GM23338 (cell line): ENCODE results near the gene SLC41A3. TPM values are rescaled to one million over a fixed set of nuclear protein-coding genes. Genes with fewer than 3 reads are reported as not detected.

ENCODE experiments used
- ATAC-seq: fragments of 200-7000 bp; cut with Tn5 transposase; 3 replicates; pipeline ENCODE4 v1.9.1; 2020
- DNase-seq: peaks from one replicate; pipeline ENCODE4 v3.0.0-alpha.2; 2015; ENCODE audit warnings: low spot score
- H2AFZ ChIP-seq: fragments of 200-600 bp; sonication (generic); 2 replicates; pipeline ENCODE4 v1.8.0; 2016; ENCODE audit warnings: antibody characterized with exemption, mild to moderate bottlenecking, moderate library complexity
- H3F3A ChIP-seq: fragments of 200-600 bp; sonication (generic); replicated peaks from 2 replicates; pipeline ENCODE4 v1.8.0; 2017; ENCODE audit warnings: antibody characterized with exemption, mixed run types, low read depth
- H3K27ac ChIP-seq: fragments of 200-600 bp; sonication (generic); 2 replicates; pipeline ENCODE4 v1.6.1; 2016; ENCODE audit warnings: low read depth
- H3K27me3 ChIP-seq: fragments of 200-600 bp; sonication (generic); 2 replicates; pipeline ENCODE4 v1.8.0; 2016; ENCODE audit warnings: mild to moderate bottlenecking, mixed run types, moderate library complexity; ENCODE audit not compliant: insufficient read depth
- H3K36me3 ChIP-seq: fragments of 200-600 bp; sonication (generic); 2 replicates; pipeline ENCODE4 v1.8.0; 2016; ENCODE audit warnings: mild to moderate bottlenecking; ENCODE audit not compliant: insufficient read depth
- H3K4me1 ChIP-seq: fragments of 200-600 bp; sonication (generic); 2 replicates; pipeline ENCODE4 v1.8.0; 2016; ENCODE audit warnings: mild to moderate bottlenecking, moderate library complexity; ENCODE audit not compliant: insufficient read depth
- H3K4me2 ChIP-seq: fragments of 200-600 bp; sonication (generic); 2 replicates; pipeline ENCODE4 v1.7.1; 2017; ENCODE audit warnings: mixed run types
- H3K4me3 ChIP-seq: fragments of 200-600 bp; sonication (generic); 2 replicates; pipeline ENCODE4 v1.6.1; 2016; ENCODE audit warnings: mixed run types
- H3K79me2 ChIP-seq: fragments of 200-600 bp; sonication (generic); replicated peaks from 2 replicates; pipeline ENCODE4 v1.8.0; 2017; ENCODE audit warnings: mild to moderate bottlenecking; ENCODE audit not compliant: insufficient read depth
- H3K9me2 ChIP-seq: fragments of 200-600 bp; sonication (generic); 2 replicates; pipeline ENCODE4 v1.8.0; 2017; ENCODE audit not compliant: insufficient read depth
- H4K20me1 ChIP-seq: fragments of 200-600 bp; sonication (generic); replicated peaks from 2 replicates; pipeline ENCODE4 v1.8.0; 2017; ENCODE audit warnings: mild to moderate bottlenecking; ENCODE audit not compliant: insufficient read depth
- H3K27ac Mint-ChIP-seq: 2 replicates; pipeline ENCODE4 v1.8.0; 2020; ENCODE audit warnings: inconsistent platforms, mild to moderate bottlenecking, moderate library complexity, mixed read lengths
- H3K27me3 Mint-ChIP-seq: 3 replicates; pipeline ENCODE4 v1.8.0; 2022; ENCODE audit warnings: low read depth, mild to moderate bottlenecking, moderate library complexity, mixed read lengths, inconsistent platforms; ENCODE audit not compliant: insufficient read depth, poor library complexity
- H3K36me3 Mint-ChIP-seq: 3 replicates; pipeline ENCODE4 v1.8.0; 2021; ENCODE audit warnings: low read depth, mild to moderate bottlenecking, inconsistent platforms, moderate library complexity, mixed read lengths
- H3K4me1 Mint-ChIP-seq: 3 replicates; pipeline ENCODE4 v1.8.0; 2020; ENCODE audit warnings: mild to moderate bottlenecking, inconsistent platforms, mixed read lengths
- H3K4me3 Mint-ChIP-seq: 3 replicates; pipeline ENCODE4 v1.8.0; 2021; ENCODE audit warnings: moderate library complexity, mild to moderate bottlenecking, inconsistent platforms, mixed read lengths
- H3K9me3 Mint-ChIP-seq: 3 replicates; pipeline ENCODE4 v1.8.0; 2020; ENCODE audit warnings: moderate library complexity, mild to moderate bottlenecking, inconsistent platforms, mixed read lengths
- CTCF ChIP-seq, 2 experiments: fragments of 200-600 bp in 1 of 2; sonication (generic) in 1 of 2; conservative IDR thresholded peaks; 2 replicates each; pipeline versions ENCODE4 v1.5.1 to v1.6.1; 2016 to 2017; ENCODE audit warnings: antibody characterized with exemption in 2 of 2, low read depth in 2 of 2, mild to moderate bottlenecking in 2 of 2, moderate library complexity in 1 of 2
- ETS1 ChIP-seq: IDR thresholded peaks from 2 replicates; pipeline ENCODE4 v1.6.1; 2016; ENCODE audit warnings: antibody characterized with exemption
- EZH2phosphoT487 ChIP-seq: fragments of 200-600 bp; sonication (generic); IDR thresholded peaks from one replicate; pipeline ENCODE4 v1.8.1; 2018; ENCODE audit warnings: antibody characterized with exemption; ENCODE audit not compliant: unreplicated experiment
- JUNB ChIP-seq: IDR thresholded peaks from one replicate; pipeline ENCODE4 v1.6.1; 2016; ENCODE audit warnings: antibody characterized with exemption; ENCODE audit not compliant: unreplicated experiment
- NANOG ChIP-seq: IDR thresholded peaks from 2 replicates; pipeline ENCODE4 v1.6.1; 2016; ENCODE audit warnings: antibody characterized with exemption, borderline replicate concordance
- POLR2AphosphoS5 ChIP-seq: IDR thresholded peaks from 2 replicates; pipeline ENCODE4 v1.6.1; 2016; ENCODE audit warnings: antibody characterized with exemption, low read depth
- REST ChIP-seq: IDR thresholded peaks from one replicate; pipeline ENCODE4 v1.6.1; 2018; ENCODE audit warnings: antibody characterized with exemption; ENCODE audit not compliant: unreplicated experiment
- STAT1 ChIP-seq: IDR thresholded peaks from one replicate; pipeline ENCODE4 v1.6.1; 2016; ENCODE audit warnings: antibody characterized with exemption; ENCODE audit not compliant: unreplicated experiment
- polyA plus RNA-seq: library from polyadenylated mRNA; unstranded; fragments of >200 nt; fragmentation: Nextera tagmentation; extraction: Ambion mirVana; gene quantifications from 2 replicates; pipeline ENCODE4 v1.2.1, GENCODE V29; 2016
- total RNA-seq: library from RNA; depleted of rRNA; stranded (reverse); fragments of >200 nt; shearing (Covaris generic); gene quantifications from 2 replicates; pipeline ENCODE4 v1.2.3, GENCODE V29; 2014
- TF ChIP-seq, protein P1 (sequence below): fragments of 250-450 bp; sonication (Bioruptor Pico); IDR thresholded peaks from 2 replicates; pipeline ENCODE4 v1.5.0; 2020; ENCODE audit warnings: mild to moderate bottlenecking, moderate library complexity

SLC41A3 gene
- total and polyA plus RNA-seq, 2 experiments from 2014 or later, result 12.1 to 29.8 TPM

DNA sequence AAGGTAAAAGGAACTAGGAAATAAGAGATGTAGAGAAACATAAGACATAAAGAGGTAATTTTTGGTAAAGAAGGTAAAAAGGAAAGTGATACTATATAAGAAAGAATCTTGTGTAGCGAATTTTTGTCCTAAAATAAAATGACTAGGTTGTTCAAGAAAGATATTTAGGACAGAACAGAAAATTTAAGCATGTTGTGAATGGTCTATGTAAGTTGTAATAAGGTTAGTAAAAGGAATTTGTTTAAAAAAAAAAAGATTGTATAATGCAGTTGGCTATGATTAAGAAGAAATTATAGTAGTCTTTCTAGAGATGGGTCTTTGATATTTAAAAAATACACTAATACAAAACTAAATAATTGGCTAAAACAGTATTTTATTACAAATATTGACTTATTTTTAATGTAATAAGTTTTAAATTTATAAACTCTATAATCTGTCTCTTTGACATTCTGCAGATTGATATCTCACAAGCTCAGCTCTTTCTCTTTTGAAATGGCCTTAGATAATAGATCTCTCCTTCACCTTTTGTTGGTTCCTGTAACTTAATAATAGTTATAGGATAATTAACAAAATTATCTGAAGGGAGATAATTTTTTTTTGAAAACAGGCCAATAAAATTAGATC, 3.7 kb upstream of the SLC41A3 start:
- no peak overlapping the region for H3K27ac Mint-ChIP-seq
- ATAC-seq, result no peak

GRCh38 chr3:126085841-126086240, 1.9 kb upstream of the SLC41A3 start:
- no peak overlapping the region for H3K27ac Mint-ChIP-seq
- peaks cover 56% of the 10 kb centered on the region for H3K9me3 Mint-ChIP-seq
- H3K36me3 ChIP-seq, result 0 out of 2 replicates have a peak, but pooled peaks cover 9% of the 10 kb centered on the region
- H3K4me2 ChIP-seq, result no peak overlapping the region
- 0 out of 2 replicates have a peak, but pooled peaks cover 5% of the 10 kb centered on the region for H3K4me1 ChIP-seq
- no peaks in the 10 kb centered on the region for H3K9me2 ChIP-seq
- ATAC-seq (no peak), DNase-seq (no peak)
- H3K36me3 Mint-ChIP-seq, result peaks cover 28% of the 10 kb centered on the region
- H3K27me3 Mint-ChIP-seq, result no peaks in the 10 kb centered on the region
- no peaks in the 10 kb centered on the region for H4K20me1 ChIP-seq
- H2AFZ ChIP-seq, result no peak overlapping the region
- H3K27ac ChIP-seq, result no peak overlapping the region
- no peaks in the 10 kb centered on the region for H3K27me3 ChIP-seq
- H3F3A ChIP-seq, result no peaks in the 10 kb centered on the region
- H3K4me1 Mint-ChIP-seq, result peaks cover 5% of the 10 kb centered on the region
- H3K4me3 Mint-ChIP-seq, result no peak overlapping the region
- no peak overlapping the region for H3K4me3 ChIP-seq
- H3K79me2 ChIP-seq, result no peaks in the 10 kb centered on the region
- TF ChIP-seq STAT1, result no peak
- TF ChIP-seq ETS1, result no peak
- TF ChIP-seq JUNB, result no peak
- no peak for TF ChIP-seq NANOG
- no peak for TF ChIP-seq CTCF (conservative IDR thresholded peaks at IDR 0.05; ENCODE audit: low read depth in 2 of 2)
- TF ChIP-seq, protein P1, sequence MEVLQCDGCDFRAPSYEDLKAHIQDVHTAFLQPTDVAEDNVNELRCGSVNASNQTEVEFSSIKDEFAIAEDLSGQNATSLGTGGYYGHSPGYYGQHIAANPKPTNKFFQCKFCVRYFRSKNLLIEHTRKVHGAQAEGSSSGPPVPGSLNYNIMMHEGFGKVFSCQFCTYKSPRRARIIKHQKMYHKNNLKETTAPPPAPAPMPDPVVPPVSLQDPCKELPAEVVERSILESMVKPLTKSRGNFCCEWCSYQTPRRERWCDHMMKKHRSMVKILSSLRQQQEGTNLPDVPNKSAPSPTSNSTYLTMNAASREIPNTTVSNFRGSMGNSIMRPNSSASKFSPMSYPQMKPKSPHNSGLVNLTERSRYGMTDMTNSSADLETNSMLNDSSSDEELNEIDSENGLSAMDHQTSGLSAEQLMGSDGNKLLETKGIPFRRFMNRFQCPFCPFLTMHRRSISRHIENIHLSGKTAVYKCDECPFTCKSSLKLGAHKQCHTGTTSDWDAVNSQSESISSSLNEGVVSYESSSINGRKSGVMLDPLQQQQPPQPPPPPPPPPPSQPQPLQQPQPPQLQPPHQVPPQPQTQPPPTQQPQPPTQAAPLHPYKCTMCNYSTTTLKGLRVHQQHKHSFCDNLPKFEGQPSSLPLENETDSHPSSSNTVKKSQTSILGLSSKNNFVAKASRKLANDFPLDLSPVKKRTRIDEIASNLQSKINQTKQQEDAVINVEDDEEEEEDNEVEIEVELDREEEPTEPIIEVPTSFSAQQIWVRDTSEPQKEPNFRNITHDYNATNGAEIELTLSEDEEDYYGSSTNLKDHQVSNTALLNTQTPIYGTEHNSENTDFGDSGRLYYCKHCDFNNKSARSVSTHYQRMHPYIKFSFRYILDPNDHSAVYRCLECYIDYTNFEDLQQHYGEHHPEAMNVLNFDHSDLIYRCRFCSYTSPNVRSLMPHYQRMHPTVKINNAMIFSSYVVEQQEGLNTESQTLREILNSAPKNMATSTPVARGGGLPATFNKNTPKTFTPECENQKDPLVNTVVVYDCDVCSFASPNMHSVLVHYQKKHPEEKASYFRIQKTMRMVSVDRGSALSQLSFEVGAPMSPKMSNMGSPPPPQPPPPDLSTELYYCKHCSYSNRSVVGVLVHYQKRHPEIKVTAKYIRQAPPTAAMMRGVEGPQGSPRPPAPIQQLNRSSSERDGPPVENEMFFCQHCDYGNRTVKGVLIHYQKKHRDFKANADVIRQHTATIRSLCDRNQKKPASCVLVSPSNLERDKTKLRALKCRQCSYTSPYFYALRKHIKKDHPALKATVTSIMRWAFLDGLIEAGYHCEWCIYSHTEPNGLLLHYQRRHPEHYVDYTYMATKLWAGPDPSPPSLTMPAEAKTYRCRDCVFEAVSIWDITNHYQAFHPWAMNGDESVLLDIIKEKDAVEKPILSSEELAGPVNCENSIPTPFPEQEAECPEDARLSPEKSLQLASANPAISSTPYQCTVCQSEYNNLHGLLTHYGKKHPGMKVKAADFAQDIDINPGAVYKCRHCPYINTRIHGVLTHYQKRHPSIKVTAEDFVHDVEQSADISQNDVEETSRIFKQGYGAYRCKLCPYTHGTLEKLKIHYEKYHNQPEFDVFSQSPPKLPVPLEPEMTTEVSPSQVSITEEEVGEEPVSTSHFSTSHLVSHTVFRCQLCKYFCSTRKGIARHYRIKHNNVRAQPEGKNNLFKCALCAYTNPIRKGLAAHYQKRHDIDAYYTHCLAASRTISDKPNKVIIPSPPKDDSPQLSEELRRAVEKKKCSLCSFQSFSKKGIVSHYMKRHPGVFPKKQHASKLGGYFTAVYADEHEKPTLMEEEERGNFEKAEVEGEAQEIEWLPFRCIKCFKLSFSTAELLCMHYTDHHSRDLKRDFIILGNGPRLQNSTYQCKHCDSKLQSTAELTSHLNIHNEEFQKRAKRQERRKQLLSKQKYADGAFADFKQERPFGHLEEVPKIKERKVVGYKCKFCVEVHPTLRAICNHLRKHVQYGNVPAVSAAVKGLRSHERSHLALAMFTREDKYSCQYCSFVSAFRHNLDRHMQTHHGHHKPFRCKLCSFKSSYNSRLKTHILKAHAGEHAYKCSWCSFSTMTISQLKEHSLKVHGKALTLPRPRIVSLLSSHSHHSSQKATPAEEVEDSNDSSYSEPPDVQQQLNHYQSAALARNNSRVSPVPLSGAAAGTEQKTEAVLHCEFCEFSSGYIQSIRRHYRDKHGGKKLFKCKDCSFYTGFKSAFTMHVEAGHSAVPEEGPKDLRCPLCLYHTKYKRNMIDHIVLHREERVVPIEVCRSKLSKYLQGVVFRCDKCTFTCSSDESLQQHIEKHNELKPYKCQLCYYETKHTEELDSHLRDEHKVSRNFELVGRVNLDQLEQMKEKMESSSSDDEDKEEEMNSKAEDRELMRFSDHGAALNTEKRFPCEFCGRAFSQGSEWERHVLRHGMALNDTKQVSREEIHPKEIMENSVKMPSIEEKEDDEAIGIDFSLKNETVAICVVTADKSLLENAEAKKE, result no peak
- TF ChIP-seq POLR2AphosphoS5, result no peak
- no peak for TF ChIP-seq REST

More for the DNA sequence above, 3.7 kb upstream of the SLC41A3 start:
- H3K36me3 Mint-ChIP-seq, result peaks cover 43% of the 10 kb centered on the region
- H3K4me3 Mint-ChIP-seq, result no peak overlapping the region
- Histone ChIP-seq H3K27ac (no peak overlapping the region), H3K4me1 (0 out of 2 replicates have a peak, but pooled peaks cover 5% of the 10 kb centered on the region), H3K79me2 (no peaks in the 10 kb centered on the region), H2AFZ (no peak overlapping the region), H3K27me3 (no peaks in the 10 kb centered on the region), H3K9me2 (no peaks in the 10 kb centered on the region), H3K4me3 (no peak overlapping the region), H3K4me2 (no peak overlapping the region), H3K36me3 (0 out of 2 replicates have a peak, but pooled peaks cover 9% of the 10 kb centered on the region), H4K20me1 (no peaks in the 10 kb centered on the region), H3F3A (no peaks in the 10 kb centered on the region)
- no peak for TF ChIP-seq EZH2phosphoT487
- TF ChIP-seq JUNB, result no peak
- H3K4me1 Mint-ChIP-seq, result peaks cover 5% of the 10 kb centered on the region
- peak; percentile 56 for DNase-seq
- H3K27me3 Mint-ChIP-seq, result no peaks in the 10 kb centered on the region
- H3K9me3 Mint-ChIP-seq, result peaks cover 74% of the 10 kb centered on the region
